Neutrophil (primary cell): ENCODE measurements around the gene HNRNPC.

Experiments used
- H3K27ac ChIP-seq: fragments of 200-600 bp; sonication (generic); 2 replicates; pipeline ENCODE4 v1.5.1; 2016; ENCODE audit warnings: mild to moderate bottlenecking, moderate library complexity
- H3K27me3 ChIP-seq: fragments of 200-600 bp; sonication (generic); 2 replicates; pipeline ENCODE4 v1.6.0; 2016; ENCODE audit warnings: mild to moderate bottlenecking
- H3K36me3 ChIP-seq: fragments of 200-600 bp; sonication (generic); 2 replicates; pipeline ENCODE4 v1.5.1; 2017
- H3K4me1 ChIP-seq, 2 experiments: fragments of 200-600 bp in 1 of 2; sonication (generic) in 1 of 2; 1 replicate in 1 of 2; 2 replicates in 1 of 2; pipeline versions ENCODE4 v1.5.1 to v1.6.1; 2013 to 2016; ENCODE audit warnings: low read depth in 1 of 2, low read length in 1 of 2, mild to moderate bottlenecking in 1 of 2, moderate library complexity in 1 of 2; ENCODE audit not compliant: control insufficient read depth in 1 of 2, insufficient read depth in 1 of 2
- H3K4me3 ChIP-seq, 2 experiments: fragments of 200-600 bp in 1 of 2; sonication (generic) in 1 of 2; 1 replicate in 1 of 2; 2 replicates in 1 of 2; pipeline ENCODE4 v1.5.1; 2013 to 2016; ENCODE audit warnings: low read depth in 1 of 2, low read length in 1 of 2, mild to moderate bottlenecking in 1 of 2, moderate library complexity in 1 of 2
- H3K9me3 ChIP-seq: fragments of 200-600 bp; sonication (generic); 2 replicates; pipeline ENCODE4 v1.5.1; 2016
- CTCF ChIP-seq: fragments of 200-600 bp; sonication (generic); IDR thresholded peaks from 2 replicates; pipeline ENCODE4 v1.5.1; 2016; ENCODE audit warnings: antibody characterized with exemption

Gene HNRNPC

GRCh38 chr14:21255385-21256101 lies 13.7 kb downstream of the HNRNPC start:
- Histone ChIP-seq H3K27ac (peak overlapping the region; percentile 41), H3K27me3 (no peaks in the 10 kb centered on the region), H3K36me3 (peaks cover 62% of the 10 kb centered on the region), H3K9me3 (no peaks in the 10 kb centered on the region), H3K4me3 (no peak overlapping the region), H3K4me1 (peaks cover 16 to 22% of the 10 kb centered on the region in 2 experiments)
- no peak for TF ChIP-seq CTCF

- Histone ChIP-seq H3K27me3 (no peaks in the 10 kb centered on the region), H3K4me3 (no peak overlapping the region), H3K4me1 (peaks cover 6 to 8% of the 10 kb centered on the region in 2 experiments), H3K27ac (peak overlapping the region; percentile 13), H3K36me3 (peaks cover 52% of the 10 kb centered on the region), H3K9me3 (no peaks in the 10 kb centered on the region)
- TF ChIP-seq CTCF: no peak
These were observed 17.1 kb downstream of the HNRNPC start for GRCh38 chr14:21252149-21252548.

GRCh38 chr14:21251215-21251614 lies 18.0 kb downstream of the HNRNPC start:
- no peak for TF ChIP-seq CTCF
- H3K36me3 ChIP-seq: peaks cover 44% of the 10 kb centered on the region

GRCh38 chr14:21248739-21249411 lies 20.4 kb downstream of the HNRNPC start:
- Histone ChIP-seq H3K27ac (no peak overlapping the region), H3K4me3 (no peak overlapping the region), H3K4me1 (peaks cover 16 to 19% of the 10 kb centered on the region in 2 experiments), H3K27me3 (no peaks in the 10 kb centered on the region), H3K9me3 (no peaks in the 10 kb centered on the region), H3K36me3 (peaks cover 37% of the 10 kb centered on the region)
- TF ChIP-seq CTCF: no peak

More at GRCh38 chr14:21251215-21251614, 18.0 kb downstream of the HNRNPC start:
- no peak overlapping the region for H3K27ac ChIP-seq
- no peaks in the 10 kb centered on the region for H3K9me3 ChIP-seq
- no peak overlapping the region for H3K4me3 ChIP-seq
- H3K4me1 ChIP-seq: peaks cover 0 to under 1% of the 10 kb centered on the region in 2 experiments
- H3K27me3 ChIP-seq: no peaks in the 10 kb centered on the region

- no peaks in the 10 kb centered on the region for H3K9me3 ChIP-seq
- H3K27ac ChIP-seq: no peak overlapping the region
- no peaks in the 10 kb centered on the region for H3K27me3 ChIP-seq
- peaks cover 42% of the 10 kb centered on the region for H3K36me3 ChIP-seq
- TF ChIP-seq CTCF: no peak
- H3K4me1 ChIP-seq: peaks cover 18 to 23% of the 10 kb centered on the region in 2 experiments
- no peak overlapping the region for H3K4me3 ChIP-seq
These were observed 20.9 kb downstream of the HNRNPC start for GRCh38 chr14:21248338-21248737.
